Kidney (tissue), 14 donors: ENCODE measurements around the gene OR13D1. TPM values are rescaled to one million over a fixed set of nuclear protein-coding genes. Genes with fewer than 3 reads are reported as not detected.

ENCODE experiments used
- DNase-seq, 5 donors: peaks; one replicate each; pipeline ENCODE4 v3.0.0-alpha.2; 2013 to 2020
- FAIRE-seq: peaks from 2 replicates; lab custom pipeline; 2012; peaks lifted over from hg19 to GRCh38; lab: Jason Lieb, UNC
- H3K27ac ChIP-seq, 2 donors: one replicate each; pipeline ENCODE4 v1.7.0; 2013; ENCODE audit warnings: low read depth in 2 of 2, low read length in 2 of 2, inconsistent platforms in 1 of 2
- H3K27me3 ChIP-seq: one replicate; pipeline ENCODE4 v1.7.1; 2013; ENCODE audit warnings: low read length, inconsistent platforms; ENCODE audit not compliant: control insufficient read depth, insufficient read depth
- H3K36me3 ChIP-seq, 3 donors: one replicate each; pipeline versions ENCODE4 v1.7.0 to v1.7.1; 2013; ENCODE audit warnings: low read length in 3 of 3, control low read depth in 1 of 3, inconsistent platforms in 1 of 3; ENCODE audit not compliant: insufficient read depth in 3 of 3, control insufficient read depth in 2 of 3
- H3K4me1 ChIP-seq, 3 donors: one replicate each; pipeline versions ENCODE4 v1.7.0 to v1.7.1; 2013; ENCODE audit warnings: low read length in 3 of 3, inconsistent platforms in 1 of 3, low read depth in 1 of 3; ENCODE audit not compliant: control insufficient read depth in 2 of 3, insufficient read depth in 2 of 3
- H3K4me3 ChIP-seq, 3 donors: one replicate each; pipeline versions ENCODE4 v1.7.0 to v1.8.1; 2013; ENCODE audit warnings: low read length in 3 of 3, control low read depth in 1 of 3, inconsistent platforms in 1 of 3
- H3K9ac ChIP-seq, 3 donors: one replicate each; pipeline versions ENCODE4 v1.7.0 to v1.7.1; 2013; ENCODE audit warnings: low read length in 3 of 3, control low read depth in 1 of 3, inconsistent platforms in 1 of 3
- H3K9me3 ChIP-seq, 3 donors: one replicate each; pipeline versions ENCODE4 v1.7.0 to v1.7.1; 2013; ENCODE audit warnings: low read length in 3 of 3, control low read depth in 1 of 3, inconsistent platforms in 1 of 3; ENCODE audit not compliant: control insufficient read depth in 2 of 3, insufficient read depth in 1 of 3
- CTCF ChIP-seq: IDR thresholded peaks from 3 replicates; pipeline ENCODE4 v1.5.1; 2012; ENCODE audit warnings: mild to moderate bottlenecking, moderate library complexity, borderline replicate concordance; ENCODE audit not compliant: insufficient read depth; ENCODE audit errors: extremely low read depth
- intact Hi-C: fragments of 100-400 bp; cut with DNase I; formaldehyde crosslinking; loops from one replicate; pipeline ENCODE4 v1.11.1; 2022
- polyA plus RNA-seq: library from polyadenylated mRNA; stranded (reverse); fragments of 350-450 nt; fragmentation: Illumina TruSeq; extraction: RNeasy Lipid Tissue Mini Kit (QIAGEN cat#74804); gene quantifications from one replicate; pipeline ENCODE4 v1.2.3, GENCODE V29; 2014; ENCODE audit warnings: low read depth, low replicate concordance; ENCODE audit not compliant: insufficient read depth
- total RNA-seq: library from RNA; stranded (reverse); fragmentation: NEBNext Ultra II Directional; extraction: Animal tissue kit (Norgen Biotek cat#: 25700); gene quantifications from one replicate; pipeline ENCODE4 v1.2.1, GENCODE V29; 2021
- donor health status: control.
- donor health status: control.
- donor health status: control.
- donor health status: control.
- donor health status: control.
- donor health status: DM: yes; HTN: yes; CAD: no.
- donor health status: Normal renal cell carcinoma (clear cell type).

Gene OR13D1
- total and polyA plus RNA-seq, 2 donors from 2014 or later = not detected

- TF ChIP-seq CTCF = no peak
- intact Hi-C loops = no loop called here
- Histone ChIP-seq H3K4me1 (no peaks in the 10 kb centered on the region), H3K9me3 (no peaks in the 10 kb centered on the region), H3K9ac (no peak overlapping the region), H3K27ac (no peak overlapping the region), H3K4me3 (no peak overlapping the region), H3K36me3 (no peaks in the 10 kb centered on the region), H3K27me3 (no peaks in the 10 kb centered on the region)
- DNase-seq (no peak), FAIRE-seq (no peak)
Observed at GRCh38 chr9:104711604-104712003, 17.3 kb downstream of the OR13D1 start.

GRCh38 chr9:104725014-104725413 is 30.7 kb downstream of the OR13D1 start:
- TF ChIP-seq CTCF = no peak
- intact Hi-C loops = no loop called here
- H3K36me3 ChIP-seq = no peaks in the 10 kb centered on the region
- H3K4me1 ChIP-seq = no peaks in the 10 kb centered on the region
- H3K4me3 ChIP-seq = no peak overlapping the region
- H3K9me3 ChIP-seq = no peaks in the 10 kb centered on the region
- H3K9ac ChIP-seq = no peak overlapping the region
- DNase-seq (no peak), FAIRE-seq (no peak)
- H3K27ac ChIP-seq = no peak overlapping the region
- no peaks in the 10 kb centered on the region for H3K27me3 ChIP-seq

GRCh38 chr9:104738452-104738851 is 44.1 kb downstream of the OR13D1 start:
- DNase-seq (no peak), FAIRE-seq (no peak)
- no peak for TF ChIP-seq CTCF
- Histone ChIP-seq H3K4me3 (no peak overlapping the region), H3K36me3 (no peaks in the 10 kb centered on the region), H3K27me3 (no peaks in the 10 kb centered on the region), H3K9ac (no peak overlapping the region), H3K27ac (no peak overlapping the region), H3K4me1 (no peaks in the 10 kb centered on the region), H3K9me3 (no peaks in the 10 kb centered on the region)
- intact Hi-C loops = no loop called here

GRCh38 chr9:104740621-104741020 is 46.3 kb downstream of the OR13D1 start:
- Histone ChIP-seq H3K27me3 (no peaks in the 10 kb centered on the region), H3K4me3 (no peak overlapping the region), H3K27ac (no peak overlapping the region), H3K9ac (no peak overlapping the region), H3K4me1 (no peaks in the 10 kb centered on the region), H3K36me3 (no peaks in the 10 kb centered on the region), H3K9me3 (no peaks in the 10 kb centered on the region)
- FAIRE-seq (no peak), DNase-seq (no peak)
- TF ChIP-seq CTCF = no peak
- intact Hi-C loops = no loop called here
